HG03575 (cell line): Measurements from ENCODE around the gene CNTNAP2.

ENCODE experiments used
- ATAC-seq: cut with Tn5 transposase; IDR thresholded peaks from one replicate; pipeline ENCODE4 v1.9.1; 2021; ENCODE audit not compliant: unreplicated experiment, insufficient number of reproducible peaks, low FRiP score; ENCODE audit errors: extremely low read depth

CNTNAP2 gene

GRCh38 chr7:146645383-146645976, 528.9 kb downstream of the CNTNAP2 start:
- no peak for ATAC-seq

GRCh38 chr7:146647445-146647844, 530.8 kb downstream of the CNTNAP2 start:
- no peak for ATAC-seq

GRCh38 chr7:146652176-146652575, 535.6 kb downstream of the CNTNAP2 start:
- no peak for ATAC-seq

GRCh38 chr7:146654048-146654447, 537.4 kb downstream of the CNTNAP2 start:
- no peak for ATAC-seq

- no peak for ATAC-seq
Observed at GRCh38 chr7:146655928-146656797, 539.6 kb downstream of the CNTNAP2 start.

GRCh38 chr7:146656988-146657387, 540.4 kb downstream of the CNTNAP2 start:
- ATAC-seq, result no peak

GRCh38 chr7:146658604-146659003, 542.0 kb downstream of the CNTNAP2 start:
- ATAC-seq, result no peak

GRCh38 chr7:146659732-146660131, 543.1 kb downstream of the CNTNAP2 start:
- no peak for ATAC-seq

- ATAC-seq, result no peak
Observed at GRCh38 chr7:146660839-146661238, 544.2 kb downstream of the CNTNAP2 start.

- no peak for ATAC-seq
Observed at GRCh38 chr7:146661435-146661834, 544.8 kb downstream of the CNTNAP2 start.

- ATAC-seq, result no peak
Observed at GRCh38 chr7:146661929-146662328, 545.3 kb downstream of the CNTNAP2 start.

- ATAC-seq, result no peak
Observed at GRCh38 chr7:146665023-146665422, 548.4 kb downstream of the CNTNAP2 start.

GRCh38 chr7:146670532-146670931, 553.9 kb downstream of the CNTNAP2 start:
- no peak for ATAC-seq

- ATAC-seq, result no peak
Observed at GRCh38 chr7:146681487-146681886, 564.9 kb downstream of the CNTNAP2 start.

GRCh38 chr7:146683439-146683838, 566.8 kb downstream of the CNTNAP2 start:
- ATAC-seq, result no peak

- ATAC-seq, result no peak
Observed at GRCh38 chr7:146690987-146691386, 574.4 kb downstream of the CNTNAP2 start.

GRCh38 chr7:146698995-146699610, 582.5 kb downstream of the CNTNAP2 start:
- ATAC-seq, result no peak

- no peak for ATAC-seq
Observed at GRCh38 chr7:146700015-146700560, 583.5 kb downstream of the CNTNAP2 start.

GRCh38 chr7:146701166-146701565, 584.6 kb downstream of the CNTNAP2 start:
- ATAC-seq, result no peak

GRCh38 chr7:146702898-146703297, 586.3 kb downstream of the CNTNAP2 start:
- no peak for ATAC-seq
